HepG2 (cell line): ENCODE results near the gene FAM240A. TPM values are rescaled to one million over a fixed set of nuclear protein-coding genes. Genes with fewer than 3 reads are reported as not detected.

Source experiments
- GFI1 ChIP-seq: sonication (generic); formaldehyde crosslinking; IDR thresholded peaks from 2 replicates; pipeline ENCODE4 v1.5.0; 2020; ENCODE audit warnings: missing genetic modification reagents, mild to moderate bottlenecking, borderline replicate concordance
- HDAC2 ChIP-seq: sonication (generic); formaldehyde crosslinking; IDR thresholded peaks from 2 replicates; pipeline ENCODE4 v1.4.0; 2020; ENCODE audit warnings: missing genetic modification reagents
- HOXA5 ChIP-seq: sonication (generic); formaldehyde crosslinking; IDR thresholded peaks from 2 replicates; pipeline ENCODE4 v1.4.0; 2020; ENCODE audit warnings: missing genetic modification reagents
- RERE ChIP-seq: IDR thresholded peaks from 2 replicates; pipeline ENCODE4 v1.6.1; 2016; ENCODE audit warnings: low read depth, missing genetic modification reagents, missing compliant biosample characterization
- ZNF280D ChIP-seq: sonication (generic); formaldehyde crosslinking; IDR thresholded peaks from 2 replicates; pipeline ENCODE4 v1.5.1; 2020; ENCODE audit warnings: mild to moderate bottlenecking, missing genetic modification reagents
- ZNF724P ChIP-seq: sonication (generic); formaldehyde crosslinking; IDR thresholded peaks from 2 replicates; pipeline ENCODE4 v1.8.0; 2022; ENCODE audit warnings: missing genetic modification reagents, borderline replicate concordance
- polyA plus RNA-seq, 8 experiments: library from polyadenylated mRNA; depleted of rRNA in 3 of 8; stranded (reverse) in 7 of 8; unstranded in 1 of 8; fragments of >200 nt; fragmentation: Illumina TruSeq in 4 of 8; extraction: Trizol in 4 of 8; gene quantifications; 2 replicates each; pipeline versions ENCODE4 v1.2.1 to v1.2.3, GENCODE V29; 2011 to 2016; ENCODE audit warnings: low read depth in 4 of 8, missing spikeins in 1 of 8, mixed read lengths in 1 of 8; ENCODE audit not compliant: insufficient read depth in 1 of 8
- total RNA-seq, 5 experiments: library from RNA; depleted of rRNA; stranded (reverse); fragments of >200 nt; fragmentation: Illumina TruSeq; extraction: Trizol; gene quantifications; 2 replicates each; pipeline ENCODE4 v1.2.3, GENCODE V29; 2016; ENCODE audit warnings: low read depth in 1 of 5

The FAM240A gene
- total and polyA plus RNA-seq, 2 of the 13 experiments (the other 11 are each of a cell fraction or from before 2014, with no cell fraction given): not detected

GRCh38 chr3:46585799-46586693 lies 26.3 kb upstream of the FAM240A start (continued):
- 0 out of 2 replicates have a peak, but pooled peaks have one; percentile 57 for TF ChIP-seq ZNF280D
- TF ChIP-seq ZNF724P: no peak
- peak; percentile 87; the same call in 1 of the 2 replicates for TF ChIP-seq HOXA5 (CRISPR knock-in tag)
- 0 out of 2 replicates have a peak, but pooled peaks have one; percentile 34 for TF ChIP-seq GFI1
- peak; percentile 68 for TF ChIP-seq HDAC2 (CRISPR knock-in tag)
- TF ChIP-seq RERE (CRISPR knock-in tag): no peak
